HL-60 (cell line): Measurements from ENCODE around the gene TRPV5.

Experiments
- GABPA ChIP-seq: IDR thresholded peaks from 2 replicates; pipeline ENCODE4 v1.6.1; 2012; ENCODE audit warnings: low read depth
- POLR2AphosphoS5 ChIP-seq: IDR thresholded peaks from 2 replicates; pipeline ENCODE4 v1.6.1; 2012; ENCODE audit warnings: low read depth
- TF ChIP-seq, protein P1 (sequence below): IDR thresholded peaks from one replicate; pipeline ENCODE4 v1.5.1; 2011; ENCODE audit warnings: low read length, control low read depth, inconsistent platforms; ENCODE audit not compliant: insufficient read depth
- TF ChIP-seq, protein P2 (sequence below): IDR thresholded peaks from 2 replicates; pipeline ENCODE4 v1.6.1; 2012; ENCODE audit warnings: low read depth; ENCODE audit not compliant: insufficient replicate concordance

DNA sequence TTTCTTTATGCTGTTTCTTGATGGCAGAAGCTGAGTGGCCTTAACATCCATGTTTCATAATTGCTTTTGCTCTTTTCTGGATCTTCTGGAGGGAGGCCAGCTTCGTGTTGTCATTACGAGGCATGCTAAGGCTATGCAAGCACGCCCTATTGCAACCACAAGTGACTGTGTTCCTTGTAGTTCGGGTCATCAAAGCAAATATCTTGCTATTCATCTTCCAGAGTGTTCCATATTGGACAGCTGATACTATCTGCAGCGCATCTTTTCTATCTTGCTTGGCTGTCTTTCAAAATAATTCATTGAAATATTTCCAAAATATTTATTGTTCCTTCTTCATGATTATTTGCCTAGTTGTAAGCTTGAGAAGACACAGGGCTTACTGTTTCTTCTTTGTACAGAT, 73.7 kb downstream of the TRPV5 start:
- TF ChIP-seq POLR2AphosphoS5 (no peak), GABPA (no peak)
- TF ChIP-seq, protein P1, sequence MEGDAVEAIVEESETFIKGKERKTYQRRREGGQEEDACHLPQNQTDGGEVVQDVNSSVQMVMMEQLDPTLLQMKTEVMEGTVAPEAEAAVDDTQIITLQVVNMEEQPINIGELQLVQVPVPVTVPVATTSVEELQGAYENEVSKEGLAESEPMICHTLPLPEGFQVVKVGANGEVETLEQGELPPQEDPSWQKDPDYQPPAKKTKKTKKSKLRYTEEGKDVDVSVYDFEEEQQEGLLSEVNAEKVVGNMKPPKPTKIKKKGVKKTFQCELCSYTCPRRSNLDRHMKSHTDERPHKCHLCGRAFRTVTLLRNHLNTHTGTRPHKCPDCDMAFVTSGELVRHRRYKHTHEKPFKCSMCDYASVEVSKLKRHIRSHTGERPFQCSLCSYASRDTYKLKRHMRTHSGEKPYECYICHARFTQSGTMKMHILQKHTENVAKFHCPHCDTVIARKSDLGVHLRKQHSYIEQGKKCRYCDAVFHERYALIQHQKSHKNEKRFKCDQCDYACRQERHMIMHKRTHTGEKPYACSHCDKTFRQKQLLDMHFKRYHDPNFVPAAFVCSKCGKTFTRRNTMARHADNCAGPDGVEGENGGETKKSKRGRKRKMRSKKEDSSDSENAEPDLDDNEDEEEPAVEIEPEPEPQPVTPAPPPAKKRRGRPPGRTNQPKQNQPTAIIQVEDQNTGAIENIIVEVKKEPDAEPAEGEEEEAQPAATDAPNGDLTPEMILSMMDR: no peak
- TF ChIP-seq, protein P2, sequence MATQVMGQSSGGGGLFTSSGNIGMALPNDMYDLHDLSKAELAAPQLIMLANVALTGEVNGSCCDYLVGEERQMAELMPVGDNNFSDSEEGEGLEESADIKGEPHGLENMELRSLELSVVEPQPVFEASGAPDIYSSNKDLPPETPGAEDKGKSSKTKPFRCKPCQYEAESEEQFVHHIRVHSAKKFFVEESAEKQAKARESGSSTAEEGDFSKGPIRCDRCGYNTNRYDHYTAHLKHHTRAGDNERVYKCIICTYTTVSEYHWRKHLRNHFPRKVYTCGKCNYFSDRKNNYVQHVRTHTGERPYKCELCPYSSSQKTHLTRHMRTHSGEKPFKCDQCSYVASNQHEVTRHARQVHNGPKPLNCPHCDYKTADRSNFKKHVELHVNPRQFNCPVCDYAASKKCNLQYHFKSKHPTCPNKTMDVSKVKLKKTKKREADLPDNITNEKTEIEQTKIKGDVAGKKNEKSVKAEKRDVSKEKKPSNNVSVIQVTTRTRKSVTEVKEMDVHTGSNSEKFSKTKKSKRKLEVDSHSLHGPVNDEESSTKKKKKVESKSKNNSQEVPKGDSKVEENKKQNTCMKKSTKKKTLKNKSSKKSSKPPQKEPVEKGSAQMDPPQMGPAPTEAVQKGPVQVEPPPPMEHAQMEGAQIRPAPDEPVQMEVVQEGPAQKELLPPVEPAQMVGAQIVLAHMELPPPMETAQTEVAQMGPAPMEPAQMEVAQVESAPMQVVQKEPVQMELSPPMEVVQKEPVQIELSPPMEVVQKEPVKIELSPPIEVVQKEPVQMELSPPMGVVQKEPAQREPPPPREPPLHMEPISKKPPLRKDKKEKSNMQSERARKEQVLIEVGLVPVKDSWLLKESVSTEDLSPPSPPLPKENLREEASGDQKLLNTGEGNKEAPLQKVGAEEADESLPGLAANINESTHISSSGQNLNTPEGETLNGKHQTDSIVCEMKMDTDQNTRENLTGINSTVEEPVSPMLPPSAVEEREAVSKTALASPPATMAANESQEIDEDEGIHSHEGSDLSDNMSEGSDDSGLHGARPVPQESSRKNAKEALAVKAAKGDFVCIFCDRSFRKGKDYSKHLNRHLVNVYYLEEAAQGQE: no peak
